Pancreas (tissue), 10 donors: ENCODE results near the gene EEF1A2. TPM values are rescaled to one million over a fixed set of nuclear protein-coding genes. Genes with fewer than 3 reads are reported as not detected.

ENCODE experiments used
- ATAC-seq, 4 donors: fragments of 200-7000 bp; cut with Tn5 transposase; one replicate each; pipeline versions ENCODE4 v1.8.0 to v1.9.1; 2020; ENCODE audit warnings: mild to moderate bottlenecking in 4 of 4, moderate library complexity in 4 of 4
- DNase-seq, 6 donors: peaks; one replicate each; pipeline ENCODE4 v3.0.0-alpha.2; 2020
- FAIRE-seq: peaks from 2 replicates; lab custom pipeline; 2012; peaks lifted over from hg19 to GRCh38; lab: Jason Lieb, UNC
- H3K27ac ChIP-seq, 4 donors: fragments of 200-600 bp; sonication (generic); 1 replicate in 3 of 4; 2 replicates in 1 of 4; pipeline versions ENCODE4 v1.5.0 to v1.8.0; 2020
- H3K27me3 ChIP-seq, 4 donors: fragments of 200-600 bp; one replicate each; pipeline ENCODE4 v1.8.0; 2021
- H3K36me3 ChIP-seq, 3 donors: fragments of 200-600 bp; sonication (generic) in 1 of 3; one replicate each; pipeline versions ENCODE4 v1.5.0 to v1.8.0; 2020 to 2021
- H3K4me1 ChIP-seq, 3 donors: fragments of 200-600 bp; one replicate each; pipeline ENCODE4 v1.8.0; 2021
- H3K4me3 ChIP-seq, 4 donors: fragments of 200-600 bp; sonication (generic) in 2 of 4; one replicate each; pipeline versions ENCODE4 v1.5.0 to v1.8.0; 2020 to 2021
- H3K9me3 ChIP-seq, 4 donors: fragments of 200-600 bp; one replicate each; pipeline ENCODE4 v1.8.0; 2021
- WGBS, 2 donors: extraction: QIAGEN DNeasy Blood & Tissue Kit; methylation state at CpG; one replicate each; pipeline ENCODE4 v1.1.7; 2013; 5-methylcytosine and 5-hydroxymethylcytosine counted together
- intact Hi-C, 3 donors: fragments of 100-400 bp; cut with DNase I; formaldehyde crosslinking; loops; one replicate each; pipeline versions ENCODE4 v1.11.1 to v1.14.2; 2022
- polyA plus RNA-seq, 2 donors: library from polyadenylated mRNA; stranded (reverse); fragments of 200-250 nt; gene quantifications; one replicate each; pipeline ENCODE4 v1.2.3, GENCODE V29; 2013
- total RNA-seq, 6 donors: library from RNA; stranded (reverse); fragmentation: NEBNext Ultra II Directional in 4 of 6; extraction: Animal tissue kit (Norgen Biotek cat#: 25700) in 4 of 6; gene quantifications; one replicate each; pipeline versions ENCODE4 v1.2.1 to v1.2.4, GENCODE V29; 2021 to 2023
- TF ChIP-seq, protein P1 (sequence below), 4 donors: fragments of 200-600 bp; sonication (generic) in 3 of 4; IDR thresholded peaks; one replicate each; pipeline versions ENCODE4 v1.5.0 to v1.8.0; 2021; ENCODE audit warnings: antibody characterized with exemption in 4 of 4
- donor health status: healthy with polysubstance abuse.
- donor health status: DM: no; HTN: no; CAD: no; lungs with moderate emphysema.
- donor health status: DM: no; HTN: no; CAD: no.
- donor health status: control.
- donor health status: control.
- donor health status: Bipolar disorder and iron deficiency.
- donor health status: DM: yes; HTN: yes; CAD: no.
- donor health status: DM: no; HTN: no; CAD: no.
- donor health status: DM: no; HTN: no; CAD: no.
- donor health status: DM: yes; HTN: yes; CAD: no.

Gene EEF1A2
- total and polyA plus RNA-seq, 8 donors, result 5.0 to 86.9 (median 19.7) TPM

DNA sequence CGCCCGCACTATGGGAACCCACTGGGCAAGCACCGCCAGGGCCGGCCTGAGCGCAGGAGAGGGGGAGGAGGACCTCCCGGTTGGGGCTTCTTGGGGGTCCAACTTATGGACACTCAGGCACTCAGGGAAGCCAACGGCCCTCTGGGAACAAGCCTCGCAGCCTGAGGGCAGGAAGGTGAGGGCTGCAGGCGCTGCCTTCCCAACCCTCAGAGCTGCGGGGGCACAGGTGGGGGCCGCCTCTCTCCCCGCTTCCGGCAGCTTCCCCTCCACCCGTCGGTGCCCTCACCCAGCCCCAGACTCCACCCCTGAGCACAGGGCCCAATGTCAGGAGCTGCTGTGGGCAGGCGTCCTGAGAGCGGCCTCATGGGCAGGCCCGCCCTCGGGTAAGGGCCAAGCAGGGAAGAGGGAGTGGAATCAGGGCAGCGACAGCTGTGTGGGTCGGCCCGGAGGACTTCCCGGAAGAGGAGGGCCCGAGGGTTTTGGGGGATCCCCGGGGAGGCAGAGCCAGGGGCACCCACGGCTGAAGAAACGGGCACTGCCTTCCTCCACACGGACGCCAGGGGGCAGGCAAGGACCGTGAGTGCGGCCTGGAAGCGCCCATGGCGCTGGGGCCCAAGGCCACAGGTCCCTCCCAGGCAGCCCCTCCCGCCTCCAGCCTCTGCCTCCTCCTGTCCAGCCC is 38.8 kb upstream of the EEF1A2 start:
- peak; percentile 83 to 92 (median 86) for ATAC-seq
- DNase-seq, result peak; percentile 91 to 97 (median 94)
- TF ChIP-seq, protein P1, sequence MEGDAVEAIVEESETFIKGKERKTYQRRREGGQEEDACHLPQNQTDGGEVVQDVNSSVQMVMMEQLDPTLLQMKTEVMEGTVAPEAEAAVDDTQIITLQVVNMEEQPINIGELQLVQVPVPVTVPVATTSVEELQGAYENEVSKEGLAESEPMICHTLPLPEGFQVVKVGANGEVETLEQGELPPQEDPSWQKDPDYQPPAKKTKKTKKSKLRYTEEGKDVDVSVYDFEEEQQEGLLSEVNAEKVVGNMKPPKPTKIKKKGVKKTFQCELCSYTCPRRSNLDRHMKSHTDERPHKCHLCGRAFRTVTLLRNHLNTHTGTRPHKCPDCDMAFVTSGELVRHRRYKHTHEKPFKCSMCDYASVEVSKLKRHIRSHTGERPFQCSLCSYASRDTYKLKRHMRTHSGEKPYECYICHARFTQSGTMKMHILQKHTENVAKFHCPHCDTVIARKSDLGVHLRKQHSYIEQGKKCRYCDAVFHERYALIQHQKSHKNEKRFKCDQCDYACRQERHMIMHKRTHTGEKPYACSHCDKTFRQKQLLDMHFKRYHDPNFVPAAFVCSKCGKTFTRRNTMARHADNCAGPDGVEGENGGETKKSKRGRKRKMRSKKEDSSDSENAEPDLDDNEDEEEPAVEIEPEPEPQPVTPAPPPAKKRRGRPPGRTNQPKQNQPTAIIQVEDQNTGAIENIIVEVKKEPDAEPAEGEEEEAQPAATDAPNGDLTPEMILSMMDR (IDR thresholded peaks at IDR 0.05), result peak; percentile 93 to 98 (median 96)
- WGBS, 2 donors, result 3 to 12% methylated on average over 23 to 34 of the region's 34 CpGs
- Histone ChIP-seq H3K27me3 (no peaks in the 10 kb centered on the region), H3K36me3 (no peaks in the 10 kb centered on the region), H3K4me3 (peak overlapping the region in 2 of 4 donors; percentile 26 to 38), H3K9me3 (no peaks in the 10 kb centered on the region), H3K4me1 (peaks cover 4 to 10% (median 10%) of the 10 kb centered on the region in 3 donors), H3K27ac (peak overlapping the region; percentile 64 to 85 (median 84))
- FAIRE-seq, result no peak
- intact Hi-C loops, result loop anchor here in 1 of 3 donors (5.0 kb wide), 1 partner anchor 440 kb away; the partner anchor contains the start of gene SAMD10

DNA sequence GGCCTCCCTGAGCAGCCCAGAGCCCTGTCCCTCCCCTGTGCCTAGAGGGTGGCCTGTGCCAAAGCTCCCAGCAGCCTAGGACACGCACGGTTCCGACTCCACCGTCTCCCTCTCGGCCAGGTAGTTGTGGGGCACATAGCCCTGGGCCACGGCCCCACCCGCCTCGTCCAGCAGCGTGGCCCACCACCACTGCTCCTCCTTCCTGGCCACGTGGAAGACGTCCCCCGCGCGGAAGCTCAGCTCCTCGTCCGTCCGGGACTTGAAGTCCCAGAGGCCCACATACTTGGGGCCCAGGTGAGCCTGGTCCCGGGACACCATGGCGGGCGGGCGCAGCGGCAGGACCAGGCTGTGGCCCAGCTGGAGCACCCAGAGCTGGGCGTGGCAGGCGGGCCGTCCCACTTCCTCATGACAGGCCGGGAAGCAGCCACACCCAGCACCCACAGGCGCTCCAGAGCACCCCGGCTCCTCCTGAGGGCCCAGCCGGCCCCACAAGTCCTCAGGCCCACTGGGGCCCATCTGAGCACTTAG is 38.2 kb upstream of the EEF1A2 start, which contains the start of gene PTK6:
Gene PTK6, minus strand, starts transcription at position 380 of the 528 bp plus-strand sequence. Its CDS starts 62 bp downstream, at position 318.
- Histone ChIP-seq H3K27me3 (no peaks in the 10 kb centered on the region), H3K4me3 (peak within 1 kb of the TSS in 2 of 4 donors; percentile 26 to 38)
- peak in 3 of 6 donors; percentile 57 to 87 (median 70) for DNase-seq

DNA sequence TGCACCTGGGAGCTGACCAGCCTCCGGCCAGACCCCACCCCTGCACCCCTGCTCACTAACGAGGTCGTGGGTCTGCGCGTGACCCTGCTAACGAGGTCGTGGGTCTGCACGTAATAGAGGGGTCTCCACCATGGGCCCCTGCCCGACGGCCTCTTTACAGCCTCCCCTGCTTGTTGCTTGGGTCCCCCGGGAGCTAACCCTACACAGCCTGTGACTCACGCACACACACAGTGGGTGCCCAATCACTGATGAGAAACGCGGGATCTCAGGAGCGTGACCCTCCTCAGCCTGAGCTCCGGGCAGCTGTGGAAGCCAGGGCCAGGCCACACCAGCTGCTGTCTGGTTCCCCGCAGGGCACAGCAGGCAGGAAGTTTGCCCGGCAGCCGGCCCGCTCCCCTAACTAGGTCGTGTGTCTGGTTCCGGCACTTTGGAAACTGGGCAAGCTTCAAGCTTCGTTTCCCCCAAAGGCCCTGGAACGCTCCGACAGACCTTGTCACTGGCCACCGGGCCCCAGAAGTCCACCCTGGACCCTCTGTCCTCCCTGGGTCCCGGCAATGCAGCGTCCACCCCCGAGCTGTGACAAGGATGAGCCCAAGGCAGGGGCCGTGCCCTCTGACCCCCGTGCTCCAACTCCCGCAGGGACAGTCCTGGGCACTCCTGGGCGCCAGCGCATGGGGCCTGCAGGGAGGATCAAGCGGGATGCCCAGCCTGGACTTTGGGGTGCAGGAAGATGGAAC is 37.5 kb upstream of the EEF1A2 start:
- peak overlapping the region in 2 of 4 donors; percentile 64 to 83 for H3K27ac ChIP-seq

More for the DNA sequence above, 38.2 kb upstream of the EEF1A2 start, which contains the start of gene PTK6:
- Histone ChIP-seq H3K36me3 (no peaks in the 10 kb centered on the region), H3K9me3 (no peaks in the 10 kb centered on the region), H3K4me1 (peaks cover 4 to 10% (median 10%) of the 10 kb centered on the region in 3 donors), H3K27ac (peak within 1 kb of the TSS; percentile 64 to 85 (median 84))
- ATAC-seq (peak in 3 of 4 donors; percentile 5 to 26 (median 23)), FAIRE-seq (no peak)
- whole genome bisulfite sequencing, 2 donors, result 66 to 69% methylated on average over 29 of the region's 29 CpGs
- intact Hi-C loops, result loop anchor here in 1 of 3 donors (5.0 kb wide), 1 partner anchor 440 kb away; the partner anchor contains the start of gene SAMD10
- TF ChIP-seq, protein P1 (IDR thresholded peaks at IDR 0.05), result no peak

DNA sequence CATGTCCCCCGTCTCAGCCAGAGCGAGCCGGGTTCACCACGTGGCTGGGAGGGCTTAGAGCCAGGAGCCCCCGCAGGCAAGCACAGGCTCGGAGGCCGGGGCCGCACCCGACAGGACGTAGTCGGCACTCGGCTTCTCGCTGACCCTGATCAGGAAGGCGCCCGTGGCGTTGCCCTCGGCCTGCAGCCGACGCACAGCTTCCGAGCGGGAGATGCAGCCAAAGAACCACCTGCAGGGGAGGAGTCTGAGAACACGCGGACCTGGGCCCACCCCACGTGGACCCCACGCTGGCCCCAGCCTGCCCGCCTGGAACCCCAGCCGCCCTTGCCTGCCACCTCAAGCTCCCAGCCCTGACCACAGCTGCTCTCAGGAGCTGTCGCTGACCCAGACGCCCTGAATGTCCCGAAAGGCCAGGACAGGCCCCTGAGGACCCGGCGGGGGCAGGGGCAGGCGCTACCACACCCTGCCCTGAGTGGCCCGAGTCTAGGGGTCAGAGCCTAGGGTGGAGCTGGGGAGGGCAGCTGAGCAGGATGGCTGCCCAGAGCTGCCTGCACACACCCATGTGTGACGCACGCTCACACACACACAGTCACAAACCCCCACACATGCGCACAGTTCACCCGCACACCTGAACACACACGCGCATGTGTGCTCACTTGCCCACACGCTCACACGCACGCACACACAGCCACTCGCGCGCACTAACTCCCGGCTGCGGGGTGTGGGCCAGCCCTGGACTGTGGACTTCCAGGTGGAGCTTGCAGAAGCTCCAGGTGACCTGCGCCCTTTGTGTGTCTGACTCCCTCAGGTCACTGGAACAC is 36.2 kb upstream of the EEF1A2 start:
- WGBS, 2 donors, result 71 to 73% methylated on average over 49 of the region's 49 CpGs

More for the DNA sequence above, 37.5 kb upstream of the EEF1A2 start:
- DNase-seq (peak in 4 of 6 donors; percentile 59 to 77 (median 64)), FAIRE-seq (no peak), ATAC-seq (no peak)
- no peaks in the 10 kb centered on the region for H3K36me3 ChIP-seq
- peaks cover 4 to 10% (median 10%) of the 10 kb centered on the region in 3 donors for H3K4me1 ChIP-seq
- H3K27me3 ChIP-seq, result no peaks in the 10 kb centered on the region
- H3K9me3 ChIP-seq, result no peaks in the 10 kb centered on the region
- H3K4me3 ChIP-seq, result no peak overlapping the region
- TF ChIP-seq, protein P1 (IDR thresholded peaks at IDR 0.05), result no peak
- intact Hi-C loops, result loop anchor here in 1 of 3 donors (5.0 kb wide), 1 partner anchor 441 kb away; the partner anchor contains the start of gene SAMD10
- 45 to 49% methylated on average over 34 to 35 of the region's 35 CpGs for WGBS, 2 donors

More for the DNA sequence above, 36.2 kb upstream of the EEF1A2 start:
- ATAC-seq (no peak), FAIRE-seq (no peak), DNase-seq (peak in 3 of 6 donors; percentile 56 to 86 (median 64))
- H3K27ac ChIP-seq, result no peak overlapping the region
- intact Hi-C loops, result loop anchor here in 1 of 3 donors (5.0 kb wide), 1 partner anchor 442 kb away; the partner anchor contains the start of gene SAMD10
- no peaks in the 10 kb centered on the region for H3K27me3 ChIP-seq
- TF ChIP-seq, protein P1 (IDR thresholded peaks at IDR 0.05), result no peak
- peaks cover 4 to 10% (median 10%) of the 10 kb centered on the region in 3 donors for H3K4me1 ChIP-seq
- no peaks in the 10 kb centered on the region for H3K9me3 ChIP-seq
- H3K36me3 ChIP-seq, result no peaks in the 10 kb centered on the region
- H3K4me3 ChIP-seq, result no peak overlapping the region
